AG09309 (cell line): ENCODE measurements around the gene SETD3.

Source experiments
- DNase-seq: peaks from one replicate; pipeline ENCODE4 v3.0.0-alpha.2; 2010; ENCODE audit warnings: low read depth
- H3K4me3 ChIP-seq: 2 replicates; pipeline ENCODE4 v1.5.1; 2011; ENCODE audit warnings: mild to moderate bottlenecking, low read depth, low read length, moderate library complexity; ENCODE audit not compliant: control insufficient read depth
- TF ChIP-seq, protein P1 (sequence below): IDR thresholded peaks from 2 replicates; pipeline ENCODE4 v1.5.1; 2011; ENCODE audit warnings: mild to moderate bottlenecking, low read depth, low read length, inconsistent platforms; ENCODE audit not compliant: insufficient read depth, control insufficient read depth; ENCODE audit errors: missing control alignments

The SETD3 gene

DNA sequence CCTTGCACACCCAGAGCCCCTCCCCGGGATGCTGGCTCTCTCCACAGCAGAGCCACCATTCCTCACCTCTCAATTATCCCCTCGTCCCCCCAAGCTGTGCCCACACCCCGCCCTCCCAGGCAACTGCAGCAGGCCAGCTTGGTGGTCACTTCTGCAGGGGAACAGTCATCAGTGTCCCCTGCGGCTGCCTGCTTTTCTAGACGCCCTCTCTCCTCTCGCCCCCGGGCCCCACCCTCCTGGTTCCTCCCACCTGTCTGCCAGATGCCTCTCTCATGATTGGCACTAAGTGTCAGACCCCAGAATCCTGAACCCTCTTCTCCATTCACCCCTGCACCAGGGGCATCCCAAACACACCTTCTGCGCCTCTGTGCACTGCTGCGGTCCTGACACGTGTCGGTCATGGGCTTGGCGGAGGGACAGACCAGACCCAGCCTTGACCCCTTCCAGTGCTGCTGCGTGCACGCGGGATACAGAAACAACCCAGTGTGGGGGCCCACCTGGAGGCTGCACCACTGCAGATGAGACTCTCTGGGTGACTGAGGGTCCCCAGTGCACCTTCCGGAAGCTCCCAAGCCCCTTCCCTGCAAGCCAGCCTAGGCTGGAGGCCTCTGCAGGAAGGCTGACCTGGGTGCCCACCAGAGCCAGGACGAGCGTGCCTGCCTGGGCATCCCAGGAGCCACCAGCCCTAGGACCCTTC is 99.5 kb downstream of the SETD3 start:
- no peak for DNase-seq
- TF ChIP-seq, protein P1, sequence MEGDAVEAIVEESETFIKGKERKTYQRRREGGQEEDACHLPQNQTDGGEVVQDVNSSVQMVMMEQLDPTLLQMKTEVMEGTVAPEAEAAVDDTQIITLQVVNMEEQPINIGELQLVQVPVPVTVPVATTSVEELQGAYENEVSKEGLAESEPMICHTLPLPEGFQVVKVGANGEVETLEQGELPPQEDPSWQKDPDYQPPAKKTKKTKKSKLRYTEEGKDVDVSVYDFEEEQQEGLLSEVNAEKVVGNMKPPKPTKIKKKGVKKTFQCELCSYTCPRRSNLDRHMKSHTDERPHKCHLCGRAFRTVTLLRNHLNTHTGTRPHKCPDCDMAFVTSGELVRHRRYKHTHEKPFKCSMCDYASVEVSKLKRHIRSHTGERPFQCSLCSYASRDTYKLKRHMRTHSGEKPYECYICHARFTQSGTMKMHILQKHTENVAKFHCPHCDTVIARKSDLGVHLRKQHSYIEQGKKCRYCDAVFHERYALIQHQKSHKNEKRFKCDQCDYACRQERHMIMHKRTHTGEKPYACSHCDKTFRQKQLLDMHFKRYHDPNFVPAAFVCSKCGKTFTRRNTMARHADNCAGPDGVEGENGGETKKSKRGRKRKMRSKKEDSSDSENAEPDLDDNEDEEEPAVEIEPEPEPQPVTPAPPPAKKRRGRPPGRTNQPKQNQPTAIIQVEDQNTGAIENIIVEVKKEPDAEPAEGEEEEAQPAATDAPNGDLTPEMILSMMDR, result no peak
- H3K4me3 ChIP-seq, result no peak overlapping the region

DNA sequence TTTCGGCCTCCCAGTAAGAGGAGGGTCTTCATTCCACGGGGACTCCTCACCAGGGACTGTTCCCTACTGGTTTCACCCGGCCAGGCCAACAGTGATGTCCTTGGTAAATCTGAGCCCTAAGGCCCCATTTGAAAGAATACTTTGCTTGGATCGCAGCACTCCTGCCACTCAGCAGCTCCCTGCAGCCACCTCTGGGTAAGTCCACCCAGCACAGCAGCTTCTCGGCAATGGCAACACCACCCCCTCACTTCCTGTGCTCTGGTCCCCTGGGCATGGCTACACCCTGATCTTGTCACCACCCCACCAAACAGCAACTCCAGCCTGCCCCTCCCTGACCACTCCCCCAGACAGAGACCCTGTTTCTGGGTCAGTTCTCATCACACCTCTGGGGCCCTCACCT is 100.3 kb downstream of the SETD3 start:
- no peak for DNase-seq
- no peak overlapping the region for H3K4me3 ChIP-seq
- TF ChIP-seq, protein P1, result no peak

DNA sequence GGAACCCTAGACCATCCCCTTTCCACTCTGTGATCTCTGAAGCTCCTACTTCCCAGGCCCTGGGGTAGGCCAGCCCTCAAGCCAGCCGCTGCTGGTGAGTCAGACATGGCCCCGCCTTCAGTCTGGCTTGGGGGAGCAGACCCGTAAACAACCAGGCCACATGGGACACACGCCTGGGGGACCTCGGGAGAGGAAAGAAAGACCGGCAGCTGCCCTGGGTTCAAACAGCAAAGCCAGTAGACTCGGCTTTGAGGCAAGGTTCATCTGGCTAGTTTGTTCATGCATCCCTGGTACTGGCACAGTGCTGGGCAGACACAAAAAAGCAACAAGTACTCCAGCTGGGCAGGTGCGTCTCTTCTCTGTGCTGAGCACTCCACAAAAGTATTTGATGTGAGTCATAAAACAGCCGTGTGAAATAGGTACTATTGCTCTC is 101.9 kb downstream of the SETD3 start:
- DNase-seq, result no peak
- TF ChIP-seq, protein P1, result no peak

DNA sequence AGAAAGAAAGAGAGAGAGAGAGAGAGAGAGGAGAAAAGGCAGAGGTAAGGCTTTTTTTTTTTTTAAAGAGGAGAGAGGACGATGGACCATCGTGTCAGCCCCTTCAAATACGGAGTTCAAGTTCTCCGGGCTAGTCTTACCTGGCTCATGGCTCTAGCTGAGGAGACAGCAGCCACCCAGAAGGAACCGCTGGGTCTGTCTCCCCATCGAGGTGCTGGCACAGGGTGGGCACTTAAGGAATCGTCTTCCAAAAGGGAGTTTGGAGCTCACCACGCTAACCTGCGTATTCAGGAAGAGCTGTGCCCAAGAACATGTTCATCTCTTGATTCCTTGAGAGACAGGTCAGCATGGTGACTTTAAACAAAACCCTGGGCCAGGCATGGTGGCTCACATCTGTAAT is 102.7 kb downstream of the SETD3 start:
- no peak overlapping the region for H3K4me3 ChIP-seq
- no peak for DNase-seq
- TF ChIP-seq, protein P1, result no peak

More for the DNA sequence above, 101.9 kb downstream of the SETD3 start:
- H3K4me3 ChIP-seq, result no peak overlapping the region

DNA sequence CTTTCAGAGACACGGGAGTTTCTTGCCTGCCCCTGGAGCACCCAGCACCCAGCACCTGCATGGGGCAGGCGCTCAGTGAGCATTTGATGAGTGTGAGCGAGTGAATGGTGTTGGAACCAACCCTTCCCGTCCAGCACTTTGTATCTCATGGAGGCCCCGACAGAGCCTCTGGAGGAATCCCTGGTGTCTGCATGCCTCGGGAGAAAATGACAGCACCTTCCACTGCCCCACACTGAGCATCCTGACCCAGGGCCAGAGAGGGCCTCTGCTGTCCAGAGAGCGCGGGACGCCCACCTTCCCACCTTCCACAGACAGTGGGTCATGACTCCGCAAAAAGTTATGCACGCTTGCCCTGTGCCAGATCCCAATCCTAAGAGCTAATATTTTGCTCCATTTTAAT is 105.7 kb downstream of the SETD3 start:
- no peak overlapping the region for H3K4me3 ChIP-seq
- TF ChIP-seq, protein P1, result no peak
- no peak for DNase-seq

DNA sequence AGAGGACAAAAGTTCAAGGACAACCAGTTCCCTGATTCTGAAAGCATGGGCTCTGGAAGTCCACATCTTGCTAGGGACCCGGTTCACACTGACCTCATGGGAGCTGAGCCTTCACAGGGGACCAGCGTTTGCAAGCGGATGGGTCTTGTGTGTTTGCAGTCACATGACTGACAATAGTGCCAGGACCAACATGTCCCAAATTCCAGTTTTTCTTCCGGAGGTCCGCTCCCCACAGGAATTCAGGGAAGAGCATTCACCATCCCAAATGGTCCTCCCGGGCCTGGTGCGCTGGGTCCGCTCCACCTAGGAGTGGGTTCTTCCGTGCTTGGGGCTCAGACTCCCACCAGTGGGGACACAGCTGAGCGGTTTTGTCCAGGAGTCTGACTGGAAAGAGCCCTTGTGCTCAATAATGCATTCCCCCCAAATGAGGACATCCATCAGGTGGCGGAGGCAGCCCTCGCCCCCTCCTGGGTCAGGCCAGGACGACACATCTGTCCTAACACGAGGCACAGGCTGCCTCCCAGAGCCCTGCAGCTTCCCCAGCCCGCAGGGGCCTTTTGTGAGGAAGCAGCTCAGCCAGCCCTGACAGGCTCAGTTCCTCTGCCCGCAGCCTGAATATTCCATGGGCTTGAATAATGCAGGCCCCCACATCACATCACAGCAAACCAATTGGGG is 116.9 kb downstream of the SETD3 start:
- TF ChIP-seq, protein P1, result no peak
- H3K4me3 ChIP-seq, result no peak overlapping the region
- no peak for DNase-seq
